ENCODE measurements around the gene TRAPPC2B.

DNA sequence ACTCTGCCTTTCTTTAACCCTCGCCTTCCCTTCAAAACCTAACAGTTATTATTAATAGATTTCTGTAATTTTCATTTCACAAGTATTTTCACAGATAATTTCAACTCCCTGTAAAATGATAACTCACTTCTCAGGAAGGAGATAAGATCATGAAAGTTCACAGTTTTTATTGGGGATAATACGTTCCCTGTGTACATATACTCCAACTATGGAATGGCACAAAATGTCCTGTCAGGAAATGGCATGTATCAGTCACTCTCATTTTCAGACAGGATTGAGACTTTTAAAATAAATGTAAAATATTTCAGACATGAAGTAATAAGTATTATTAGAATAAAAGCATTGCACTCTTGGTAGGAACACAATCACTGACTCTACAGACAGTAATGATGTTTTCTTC is 932 bp upstream of the TRAPPC2B start:
- TF ChIP-seq, protein P1, sequence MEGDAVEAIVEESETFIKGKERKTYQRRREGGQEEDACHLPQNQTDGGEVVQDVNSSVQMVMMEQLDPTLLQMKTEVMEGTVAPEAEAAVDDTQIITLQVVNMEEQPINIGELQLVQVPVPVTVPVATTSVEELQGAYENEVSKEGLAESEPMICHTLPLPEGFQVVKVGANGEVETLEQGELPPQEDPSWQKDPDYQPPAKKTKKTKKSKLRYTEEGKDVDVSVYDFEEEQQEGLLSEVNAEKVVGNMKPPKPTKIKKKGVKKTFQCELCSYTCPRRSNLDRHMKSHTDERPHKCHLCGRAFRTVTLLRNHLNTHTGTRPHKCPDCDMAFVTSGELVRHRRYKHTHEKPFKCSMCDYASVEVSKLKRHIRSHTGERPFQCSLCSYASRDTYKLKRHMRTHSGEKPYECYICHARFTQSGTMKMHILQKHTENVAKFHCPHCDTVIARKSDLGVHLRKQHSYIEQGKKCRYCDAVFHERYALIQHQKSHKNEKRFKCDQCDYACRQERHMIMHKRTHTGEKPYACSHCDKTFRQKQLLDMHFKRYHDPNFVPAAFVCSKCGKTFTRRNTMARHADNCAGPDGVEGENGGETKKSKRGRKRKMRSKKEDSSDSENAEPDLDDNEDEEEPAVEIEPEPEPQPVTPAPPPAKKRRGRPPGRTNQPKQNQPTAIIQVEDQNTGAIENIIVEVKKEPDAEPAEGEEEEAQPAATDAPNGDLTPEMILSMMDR (IDR thresholded peaks at IDR 0.05; ENCODE audit: low read depth, low read length), result no peak
- TF ChIP-seq EZH2phosphoT487 (IDR thresholded peaks at IDR 0.05; ENCODE audit: low read depth), result no peak

Measured in OCI-LY3 (cell line).